Spleen (tissue), 7 donors: ENCODE results near the gene CPSF7.

Experiments
- CTCF ChIP-seq, 11 experiments: fragments of 200-600 bp in 7 of 11; fragments of 450-650 bp in 4 of 11; sonication (generic) in 4 of 11; IDR thresholded peaks in 8 of 11; conservative IDR thresholded peaks in 3 of 11; 1 replicate in 7 of 11; 2 replicates in 4 of 11; pipeline versions ENCODE4 v1.4.0 to v1.8.0; 2016 to 2021; ENCODE audit warnings: antibody characterized with exemption in 11 of 11, inconsistent platforms in 4 of 11, mild to moderate bottlenecking in 1 of 11
- POLR2A ChIP-seq, 3 donors: fragments of 450-650 bp; IDR thresholded peaks; one replicate each; pipeline ENCODE4 v1.5.1; 2017; ENCODE audit warnings: antibody characterized with exemption in 3 of 3, mild to moderate bottlenecking in 1 of 3
- POLR2AphosphoS5 ChIP-seq, 3 donors: sonication (generic); formaldehyde crosslinking; IDR thresholded peaks; one replicate each; pipeline ENCODE4 v1.5.1; 2017; ENCODE audit warnings: antibody characterized with exemption in 3 of 3
- donor health status: DM: no; HTN: no; CAD: no; lungs with moderate emphysema.
- donor health status: DM: no; HTN: no; CAD: no.
- donor health status: DM: no; HTN: no; CAD: no.

GRCh38 chr11:61356706-61357105, 73.1 kb downstream of the CPSF7 start:
- TF ChIP-seq POLR2AphosphoS5 (IDR thresholded peaks at IDR 0.05): peak; percentile 6 to 65 (median 40)
- TF ChIP-seq CTCF (IDR thresholded peaks at IDR 0.05 in 8 of 11, conservative IDR thresholded peaks at IDR 0.05 in 3 of 11): no peak
- TF ChIP-seq POLR2A (IDR thresholded peaks at IDR 0.05): no peak
